Astrocyte (in vitro differentiated cells and primary cell): ENCODE measurements around the gene PDZRN4.

ENCODE experiments used
- CTCF ChIP-seq: IDR thresholded peaks from 2 replicates; pipeline ENCODE4 v1.5.1; 2011; ENCODE audit warnings: low read depth, mild to moderate bottlenecking, inconsistent platforms, low read length, moderate library complexity; ENCODE audit not compliant: insufficient read depth
- EZH2 ChIP-seq: IDR thresholded peaks from 2 replicates; pipeline ENCODE4 v1.6.1; 2012; ENCODE audit warnings: mild to moderate bottlenecking, low read length, inconsistent platforms; ENCODE audit not compliant: insufficient read depth

- TF ChIP-seq CTCF, result no peak
- no peak for TF ChIP-seq EZH2
These were observed 101.4 kb downstream of the PDZRN4 start for GRCh38 chr12:41289501-41289900.
